OCI-LY1 (cell line): ENCODE data around the gene TPBGL.

Source experiments
- CTCF ChIP-seq: fragments of 200-600 bp; sonication (generic), shearing (Covaris generic); IDR thresholded peaks from 2 replicates; pipeline ENCODE4 v1.5.1; 2017; ENCODE audit warnings: mild to moderate bottlenecking, antibody characterized with exemption, low read length, moderate library complexity, mixed read lengths
- EZH2 ChIP-seq: fragments of 200-600 bp; sonication (generic), shearing (Covaris generic); IDR thresholded peaks from 2 replicates; pipeline ENCODE4 v1.8.0; 2017; ENCODE audit warnings: borderline replicate concordance, mixed run types, mild to moderate bottlenecking, antibody characterized with exemption, low read length, moderate library complexity, mixed read lengths

DNA sequence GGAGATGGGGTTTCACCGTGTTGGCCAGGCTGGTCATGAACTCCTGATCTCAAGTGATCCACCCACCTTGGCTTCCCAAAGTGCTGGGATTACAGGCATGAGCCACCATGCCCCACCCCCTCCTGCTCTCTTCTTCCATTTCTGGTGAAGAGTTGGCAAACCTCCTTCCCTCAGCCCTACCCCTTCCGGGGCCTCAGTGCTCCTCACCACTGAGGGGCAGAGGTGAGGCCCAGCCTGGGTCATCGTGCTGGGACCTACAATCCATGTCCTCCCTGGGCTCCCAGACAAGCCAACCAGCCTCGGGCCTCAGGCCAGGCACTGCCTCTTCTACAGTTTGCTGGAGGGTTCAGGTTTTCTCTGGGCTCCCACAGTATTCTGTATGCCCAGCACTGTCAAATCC is 14.8 kb upstream of the TPBGL start:
- TF ChIP-seq CTCF (no peak), EZH2 (no peak)
